ENCODE results near the gene MGAT4A. TPM values are rescaled to one million over a fixed set of nuclear protein-coding genes. Genes with fewer than 3 reads are reported as not detected.

The MGAT4A gene
- total and polyA plus RNA-seq, 9 donors = 3.9 to 14.7 (median 12.6) TPM

GRCh38 chr2:98777076-98777475 lies 46.1 kb upstream of the MGAT4A start:
- no peak overlapping the region for H3K27ac ChIP-seq
- no peaks in the 10 kb centered on the region for H3K4me1 ChIP-seq (ENCODE audit: insufficient read depth)
- TF ChIP-seq POLR2A (IDR thresholded peaks at IDR 0.05) (no peak), EP300 (IDR thresholded peaks at IDR 0.05) (no peak), CTCF (IDR thresholded peaks at IDR 0.05) (no peak)
- no peaks in the 10 kb centered on the region for H3K36me3 ChIP-seq
- intact Hi-C loops (cut with DNase I) = no loop called here
- no peak for DNase-seq
- WGBS, 3 donors = 95 to 96% (median 96%) methylated on average over 6 of the region's 6 CpGs
- no peaks in the 10 kb centered on the region for H3K27me3 ChIP-seq
- no peak overlapping the region for H3K4me3 ChIP-seq
- no peaks in the 10 kb centered on the region for H3K9me3 ChIP-seq

- Histone ChIP-seq H3K4me1 (ENCODE audit: insufficient read depth) (no peaks in the 10 kb centered on the region), H3K27ac (no peak overlapping the region), H3K27me3 (no peaks in the 10 kb centered on the region), H3K36me3 (no peaks in the 10 kb centered on the region), H3K9me3 (no peaks in the 10 kb centered on the region), H3K4me3 (no peak overlapping the region)
- TF ChIP-seq CTCF (IDR thresholded peaks at IDR 0.05) (no peak), EP300 (IDR thresholded peaks at IDR 0.05) (no peak), POLR2A (IDR thresholded peaks at IDR 0.05) (no peak)
- DNase-seq = no peak
- WGBS, 3 donors = 24 to 38% (median 32%) methylated on average over 1 of the region's 1 CpG
- intact Hi-C loops (cut with DNase I) = no loop called here
These were observed 45.2 kb upstream of the MGAT4A start for GRCh38 chr2:98776136-98776535.

- no peak for TF ChIP-seq EP300 (IDR thresholded peaks at IDR 0.05)
- no peak for TF ChIP-seq CTCF (IDR thresholded peaks at IDR 0.05)
- no peak for TF ChIP-seq POLR2A (IDR thresholded peaks at IDR 0.05)
- H3K4me3 ChIP-seq = no peak overlapping the region
- no peak for DNase-seq
- no peak overlapping the region for H3K27ac ChIP-seq
- H3K9me3 ChIP-seq = no peaks in the 10 kb centered on the region
- H3K27me3 ChIP-seq = no peaks in the 10 kb centered on the region
- H3K36me3 ChIP-seq = no peaks in the 10 kb centered on the region
- H3K4me1 ChIP-seq (ENCODE audit: insufficient read depth) = no peaks in the 10 kb centered on the region
- intact Hi-C loops (cut with DNase I) = no loop called here
- 65 to 84% (median 81%) methylated on average over 20 of the region's 20 CpGs for WGBS, 3 donors
These were observed 44.4 kb upstream of the MGAT4A start for GRCh38 chr2:98775146-98775986.

GRCh38 chr2:98773907-98774306 lies 43.0 kb upstream of the MGAT4A start:
- no peaks in the 10 kb centered on the region for H3K27me3 ChIP-seq
- no peaks in the 10 kb centered on the region for H3K4me1 ChIP-seq (ENCODE audit: insufficient read depth)
- no peaks in the 10 kb centered on the region for H3K9me3 ChIP-seq
- 97 to 98% (median 98%) methylated on average over 4 of the region's 4 CpGs for WGBS, 3 donors
- H3K36me3 ChIP-seq = no peaks in the 10 kb centered on the region
- H3K27ac ChIP-seq = no peak overlapping the region
- no peak for DNase-seq
- intact Hi-C loops (cut with DNase I) = no loop called here
- TF ChIP-seq POLR2A (IDR thresholded peaks at IDR 0.05) (no peak), EP300 (IDR thresholded peaks at IDR 0.05) (no peak), CTCF (IDR thresholded peaks at IDR 0.05) (no peak)
- no peak overlapping the region for H3K4me3 ChIP-seq
